Lower leg skin (tissue), 4 donors: ENCODE data around the gene F8A1. TPM values are rescaled to one million over a fixed set of nuclear protein-coding genes. Genes with fewer than 3 reads are reported as not detected.
A peak's percentile ranks its signal among the peaks of the same experiment; 100 is the strongest.
"Not testable (repeated sequence)": the region's sequence is repeated elsewhere in the genome, so short reads cannot be mapped to it uniquely, and the experiment has no call there.

Experiments used
- DNase-seq, 2 donors: peaks; one replicate each; pipeline ENCODE4 v3.0.0-alpha.2; 2019; ENCODE audit warnings: low spot score in 2 of 2
- H3K4me3 ChIP-seq: fragments of 200-600 bp; sonication (generic); 2 replicates; pipeline ENCODE4 v1.5.1; 2017; ENCODE audit warnings: mild to moderate bottlenecking, low read depth; ENCODE audit not compliant: poor library complexity, severe bottlenecking
- POLR2A ChIP-seq, 2 donors: fragments of 450-650 bp; IDR thresholded peaks; one replicate each; pipeline ENCODE4 v1.6.1; 2016 to 2017; ENCODE audit warnings: antibody characterized with exemption in 2 of 2, mild to moderate bottlenecking in 1 of 2, moderate library complexity in 1 of 2
- WGBS, 2 donors: methylation state at CpG; one replicate each; pipeline ENCODE4 v1.1.5; 2018; 5-methylcytosine and 5-hydroxymethylcytosine counted together
- intact Hi-C: fragments of 100-400 bp; cut with DNase I; formaldehyde crosslinking; loops from one replicate; pipeline ENCODE4 v1.15.0; 2023; ENCODE audit warnings: low total_unique reads
- total RNA-seq, 4 donors: library from RNA; depleted of rRNA; stranded (reverse); fragments of >200 nt; gene quantifications; one replicate each; pipeline ENCODE4 v1.1.0, GENCODE V29; 2016
- TF ChIP-seq, protein P1 (sequence below), 3 donors: fragments of 450-650 bp; IDR thresholded peaks; one replicate each; pipeline ENCODE4 v1.5.1; 2016; ENCODE audit warnings: antibody characterized with exemption in 3 of 3, mild to moderate bottlenecking in 3 of 3, moderate library complexity in 2 of 3

Gene F8A1
- total RNA-seq = 1 to 10 TPM; 3.8 to 9.4 (median 5.9) TPM

DNA sequence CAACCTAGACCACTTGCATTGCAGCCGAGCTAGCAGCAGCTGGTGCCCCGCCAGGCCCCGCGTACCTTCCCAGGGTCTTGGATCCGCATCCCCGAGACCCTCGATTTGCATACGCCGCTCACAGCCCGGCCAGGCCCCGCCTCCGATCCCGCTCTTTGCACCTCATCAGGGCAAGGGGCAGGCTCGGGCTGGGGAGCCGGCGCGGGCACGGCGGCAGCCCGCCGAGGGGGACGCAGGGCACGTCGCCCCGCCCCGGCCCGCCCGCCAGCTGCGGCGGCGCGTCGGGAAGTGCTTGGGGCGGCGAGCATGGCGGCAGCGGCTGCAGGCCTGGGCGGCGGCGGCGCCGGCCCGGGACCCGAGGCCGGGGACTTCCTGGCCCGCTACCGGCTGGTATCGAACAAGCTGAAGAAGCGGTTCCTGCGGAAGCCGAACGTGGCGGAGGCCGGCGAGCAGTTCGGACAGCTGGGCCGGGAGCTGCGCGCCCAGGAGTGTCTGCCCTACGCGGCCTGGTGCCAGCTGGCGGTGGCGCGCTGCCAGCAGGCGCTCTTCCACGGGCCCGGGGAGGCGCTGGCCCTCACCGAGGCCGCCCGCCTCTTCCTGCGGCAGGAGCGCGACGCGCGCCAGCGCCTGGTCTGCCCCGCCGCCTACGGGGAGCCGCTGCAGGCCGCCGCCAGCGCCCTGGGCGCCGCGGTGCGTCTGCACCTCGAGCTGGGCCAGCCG, at the start of gene F8A1:
Gene F8A1, plus strand, starts transcription at position 287 of the 720 bp plus-strand sequence. Its CDS starts 20 bp downstream, at position 307.
- no CpG with 5 or more reads among the region's 91 CpGs for WGBS, 2 donors

DNA sequence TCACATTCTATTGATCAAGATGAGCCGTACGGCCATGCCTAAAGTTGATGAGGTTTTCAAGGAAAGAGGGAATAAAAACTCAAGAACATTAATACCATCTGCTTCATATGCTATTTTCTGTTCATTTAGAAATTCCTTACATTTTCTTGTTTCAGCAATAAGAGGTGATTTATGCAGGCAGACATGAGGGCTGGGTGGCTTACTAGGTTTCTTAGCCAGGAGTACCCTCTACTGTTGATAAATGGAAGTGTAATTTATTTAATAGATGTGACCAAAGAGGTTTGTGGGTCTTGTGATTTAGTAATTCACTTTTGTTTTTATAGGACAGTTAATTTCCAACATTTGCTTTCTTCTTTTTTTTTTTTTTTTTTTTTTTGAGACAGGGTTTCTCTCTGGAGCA, 45.3 kb upstream of the F8A1 start:
- 75 to 86% methylated on average over 2 of the region's 2 CpGs for WGBS, 2 donors
- no peak for DNase-seq
- no peak overlapping the region for H3K4me3 ChIP-seq
- TF ChIP-seq, protein P1, sequence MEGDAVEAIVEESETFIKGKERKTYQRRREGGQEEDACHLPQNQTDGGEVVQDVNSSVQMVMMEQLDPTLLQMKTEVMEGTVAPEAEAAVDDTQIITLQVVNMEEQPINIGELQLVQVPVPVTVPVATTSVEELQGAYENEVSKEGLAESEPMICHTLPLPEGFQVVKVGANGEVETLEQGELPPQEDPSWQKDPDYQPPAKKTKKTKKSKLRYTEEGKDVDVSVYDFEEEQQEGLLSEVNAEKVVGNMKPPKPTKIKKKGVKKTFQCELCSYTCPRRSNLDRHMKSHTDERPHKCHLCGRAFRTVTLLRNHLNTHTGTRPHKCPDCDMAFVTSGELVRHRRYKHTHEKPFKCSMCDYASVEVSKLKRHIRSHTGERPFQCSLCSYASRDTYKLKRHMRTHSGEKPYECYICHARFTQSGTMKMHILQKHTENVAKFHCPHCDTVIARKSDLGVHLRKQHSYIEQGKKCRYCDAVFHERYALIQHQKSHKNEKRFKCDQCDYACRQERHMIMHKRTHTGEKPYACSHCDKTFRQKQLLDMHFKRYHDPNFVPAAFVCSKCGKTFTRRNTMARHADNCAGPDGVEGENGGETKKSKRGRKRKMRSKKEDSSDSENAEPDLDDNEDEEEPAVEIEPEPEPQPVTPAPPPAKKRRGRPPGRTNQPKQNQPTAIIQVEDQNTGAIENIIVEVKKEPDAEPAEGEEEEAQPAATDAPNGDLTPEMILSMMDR (IDR thresholded peaks at IDR 0.05) = peak in 1 of 3 donors; percentile 25
- no peak for TF ChIP-seq POLR2A (IDR thresholded peaks at IDR 0.05)
- intact Hi-C loops = no loop called here

More for the DNA sequence above, at the start of gene F8A1:
- H3K4me3 ChIP-seq, DNase-seq, intact Hi-C loops: not testable (repeated sequence)

DNA sequence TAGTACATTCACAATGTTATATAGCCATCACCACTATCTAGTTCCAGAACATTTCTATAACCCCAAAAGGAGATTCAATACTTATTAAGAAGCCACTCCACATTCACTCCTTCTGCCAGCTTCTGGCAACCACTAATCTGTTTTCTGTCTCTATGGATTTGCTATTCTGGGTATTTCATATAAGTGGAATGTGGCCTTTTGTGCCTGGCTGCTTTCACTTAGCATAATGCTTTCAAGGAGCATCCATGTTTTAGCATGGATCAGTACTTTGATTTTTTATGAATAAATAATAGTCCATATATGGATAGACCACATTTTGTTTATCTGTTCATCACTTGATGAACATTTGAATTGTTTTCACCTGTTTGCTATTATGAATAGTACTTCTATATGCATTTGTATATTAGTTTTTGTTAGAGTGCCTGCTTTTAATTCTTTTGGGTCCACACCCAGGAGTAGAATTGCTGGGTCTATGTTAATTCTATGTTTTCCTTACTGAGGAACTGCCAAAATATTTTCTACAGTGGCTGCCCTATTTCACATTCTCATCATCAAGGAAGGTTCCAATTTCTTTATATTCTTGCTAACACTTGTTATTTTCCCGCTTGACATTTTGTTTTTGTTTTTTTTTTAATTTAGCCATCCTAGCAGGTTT, 35.1 kb upstream of the F8A1 start:
- intact Hi-C loops = no loop called here
- DNase-seq = no peak
- WGBS, 2 donors = 77 to 95% methylated on average over 1 of the region's 1 CpG
- H3K4me3 ChIP-seq = no peak overlapping the region
- TF ChIP-seq, protein P1 (IDR thresholded peaks at IDR 0.05) = no peak
- no peak for TF ChIP-seq POLR2A (IDR thresholded peaks at IDR 0.05)

DNA sequence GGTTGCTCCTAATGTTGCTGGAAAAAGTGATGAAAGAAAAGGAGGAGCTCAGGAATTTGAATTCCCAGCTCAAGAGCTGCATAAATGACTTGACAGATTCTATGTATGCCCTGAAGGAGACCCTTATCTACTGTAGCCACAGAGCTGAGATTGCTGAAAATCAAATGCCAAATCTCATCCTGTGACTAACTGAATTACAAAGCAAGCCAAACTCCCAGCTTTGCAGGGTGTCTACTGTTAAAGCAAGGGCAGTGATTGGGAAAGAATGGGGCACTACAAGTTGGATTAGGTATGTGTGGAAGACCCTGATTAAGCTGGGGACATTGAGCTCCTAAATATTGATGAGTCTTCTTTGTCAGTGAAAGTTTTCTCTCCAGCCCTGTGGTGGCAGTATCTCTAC, 30.9 kb upstream of the F8A1 start:
- TF ChIP-seq, protein P1 (IDR thresholded peaks at IDR 0.05) = no peak
- no peak for TF ChIP-seq POLR2A (IDR thresholded peaks at IDR 0.05)
- DNase-seq = no peak
- no peak overlapping the region for H3K4me3 ChIP-seq
- intact Hi-C loops = no loop called here

DNA sequence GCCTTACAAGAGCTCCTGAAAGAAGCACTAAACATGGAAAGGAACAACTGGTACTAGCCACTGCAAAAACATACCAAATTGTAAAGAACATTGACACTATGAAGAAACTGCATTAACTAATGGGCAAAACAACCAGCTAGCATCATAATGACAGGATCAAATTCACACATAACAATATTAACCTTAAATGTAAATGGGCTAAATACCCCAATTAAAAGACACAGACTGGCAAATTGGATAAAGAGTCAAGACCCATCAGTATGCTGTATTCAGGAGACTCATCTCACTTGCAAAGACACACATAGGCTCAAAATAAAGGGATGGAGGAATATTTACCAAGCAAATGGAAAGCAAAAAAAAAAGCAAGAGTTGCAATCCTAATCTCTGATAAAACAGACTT, 17.6 kb upstream of the F8A1 start:
- not testable (repeated sequence) for H3K4me3 ChIP-seq, DNase-seq
- intact Hi-C loops = loop anchor here (5.0 kb wide), 1 partner anchor 179 kb away; no protein-coding TSS in a partner anchor

DNA sequence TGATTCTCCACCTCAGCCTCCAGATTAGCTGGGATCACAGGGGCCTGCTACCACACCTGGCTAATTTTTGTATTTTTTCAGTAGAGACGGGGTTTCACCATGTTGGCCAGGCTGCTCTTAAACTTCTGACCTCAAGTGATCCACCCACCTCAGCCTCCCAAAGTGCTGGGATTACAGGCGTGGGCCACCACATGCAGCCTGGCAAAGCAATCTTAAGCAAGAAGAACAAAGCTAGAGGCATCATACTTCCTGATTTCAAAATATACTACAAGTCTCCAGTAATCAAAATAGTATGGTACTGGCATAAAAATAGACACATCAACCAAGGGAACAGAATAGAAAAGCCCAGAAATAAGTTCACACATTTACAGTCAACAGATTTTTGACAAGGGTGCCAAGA, 12.8 kb upstream of the F8A1 start:
- no peak for DNase-seq
- intact Hi-C loops = no loop called here
- H3K4me3 ChIP-seq = no peak overlapping the region
- 62 to 69% methylated on average over 2 of the region's 2 CpGs for WGBS, 2 donors
- TF ChIP-seq POLR2A (IDR thresholded peaks at IDR 0.05) = no peak
- TF ChIP-seq, protein P1 (IDR thresholded peaks at IDR 0.05) = no peak

DNA sequence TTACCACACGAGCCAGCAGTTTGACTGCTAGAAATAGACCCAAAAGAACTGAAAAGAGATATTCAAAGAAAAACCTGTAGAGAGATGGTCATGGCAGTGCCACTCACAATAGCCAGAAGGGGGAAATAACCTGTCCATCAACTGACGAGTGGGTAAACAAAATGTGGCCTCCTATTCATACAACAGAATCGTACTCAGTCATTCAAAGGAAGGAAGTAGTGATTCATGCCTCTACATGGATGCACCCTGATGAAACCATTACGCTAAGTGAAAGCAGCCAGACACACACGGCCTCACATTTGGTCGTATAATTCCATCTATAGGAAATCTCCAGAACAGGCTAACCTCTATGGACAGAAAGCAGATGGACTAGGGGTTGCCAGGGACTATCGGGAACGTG, 2.1 kb upstream of the F8A1 start:
- DNase-seq, intact Hi-C loops, H3K4me3 ChIP-seq: not testable (repeated sequence)
- WGBS, 2 donors = no CpG with 5 or more reads among the region's 8 CpGs

DNA sequence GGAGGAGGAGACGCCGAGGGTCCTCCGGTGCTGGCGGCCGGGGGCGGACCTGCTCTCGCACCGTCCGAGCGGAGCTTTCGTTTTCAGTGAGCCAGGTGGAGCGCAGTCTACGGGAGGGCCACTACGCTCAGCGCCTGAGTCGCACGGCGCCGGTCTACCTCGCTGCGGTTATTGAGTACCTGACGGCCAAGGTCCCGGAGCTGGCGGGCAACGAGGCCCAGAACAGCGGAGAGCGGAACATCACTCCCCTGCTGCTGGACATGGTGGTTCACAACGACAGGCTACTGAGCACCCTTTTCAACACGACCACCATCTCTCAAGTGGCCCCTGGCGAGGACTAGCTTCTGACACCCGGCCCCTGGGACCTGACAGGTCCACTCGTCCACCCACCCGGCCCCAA, 1.1 kb upstream of the F8A1 start:
- intact Hi-C loops, DNase-seq, H3K4me3 ChIP-seq: not testable (repeated sequence)
- no CpG with 5 or more reads among the region's 33 CpGs for WGBS, 2 donors

DNA sequence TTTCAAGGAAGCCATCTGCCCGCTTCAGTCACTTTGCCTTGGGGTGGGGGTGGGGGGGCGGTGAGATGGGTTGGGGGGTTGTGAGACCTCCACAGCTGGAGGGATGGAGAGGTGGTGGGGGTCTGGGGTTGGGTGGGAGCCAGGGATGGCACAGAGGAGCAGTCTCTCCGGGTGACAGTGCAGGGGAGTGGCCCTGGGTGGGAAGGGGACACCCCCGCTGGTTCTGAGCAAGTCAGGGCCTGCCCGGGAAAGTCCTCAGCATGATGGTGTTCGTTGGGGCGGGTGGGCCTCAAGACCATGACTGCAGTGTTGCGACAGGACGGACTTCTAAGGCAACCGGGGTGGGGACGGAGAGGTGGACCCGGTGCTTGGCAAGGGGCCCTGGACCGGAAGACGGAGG, 606 bp upstream of the F8A1 start:
- intact Hi-C loops, DNase-seq, H3K4me3 ChIP-seq: not testable (repeated sequence)
- 72% methylated on average over 4 of the region's 14 CpGs; no CpG with 5 or more reads in 1 of the 2 donors for WGBS, 2 donors

DNA sequence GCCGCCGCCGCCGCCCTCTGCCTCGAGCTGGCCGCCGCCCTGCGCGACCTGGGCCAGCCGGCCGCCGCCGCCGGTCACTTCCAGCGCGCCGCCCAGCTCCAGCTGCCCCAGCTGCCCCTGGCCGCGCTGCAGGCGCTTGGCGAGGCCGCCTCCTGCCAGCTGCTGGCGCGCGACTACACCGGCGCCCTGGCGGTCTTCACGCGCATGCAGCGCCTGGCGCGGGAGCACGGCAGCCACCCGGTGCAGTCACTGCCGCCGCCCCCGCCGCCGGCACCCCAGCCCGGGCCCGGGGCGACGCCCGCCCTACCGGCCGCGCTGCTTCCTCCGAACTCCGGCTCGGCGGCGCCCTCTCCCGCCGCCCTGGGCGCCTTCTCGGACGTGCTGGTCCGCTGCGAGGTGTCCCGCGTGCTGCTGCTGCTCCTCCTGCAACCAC, 650 bp downstream of the F8A1 start:
- intact Hi-C loops, DNase-seq, H3K4me3 ChIP-seq: not testable (repeated sequence)
- WGBS, 2 donors = no CpG with 5 or more reads among the region's 62 CpGs
